HL-60 (cell line): ENCODE data around the gene TCEANC2.

Experiments
- CTCF ChIP-seq: IDR thresholded peaks from one replicate; pipeline ENCODE4 v1.5.1; 2011; ENCODE audit warnings: low read length, control low read depth, inconsistent platforms; ENCODE audit not compliant: insufficient read depth
- GABPA ChIP-seq: IDR thresholded peaks from 2 replicates; pipeline ENCODE4 v1.6.1; 2012; ENCODE audit warnings: low read depth

- TF ChIP-seq CTCF, result no peak
- no peak for TF ChIP-seq GABPA
These were observed 60.6 kb downstream of the TCEANC2 start for GRCh38 chr1:54114001-54114400.
